Measurements from ENCODE around the gene EMC8. TPM values are rescaled to one million over a fixed set of nuclear protein-coding genes. Genes with fewer than 3 reads are reported as not detected.

Gene EMC8
- total RNA-seq, 2 experiments from 2014 or later, result 24.0 to 27.6 TPM

GRCh38 chr16:85752511-85753420 is 46.6 kb downstream of the EMC8 start:
- CTCF ChIA-PET, result interaction anchor here (1.1 kb wide), 1 partner anchor 8 kb away, joined by 5 read pairs; no protein-coding TSS in a partner anchor
- peaks cover 33% of the 10 kb centered on the region for H3K27me3 Mint-ChIP-seq
- H3K27ac Mint-ChIP-seq, result no peak overlapping the region
- POLR2A ChIA-PET, result no interaction called here
- no peak for DNase-seq
- peaks cover 8% of the 10 kb centered on the region for H3K4me1 Mint-ChIP-seq
- H3K4me3 Mint-ChIP-seq, result no peak overlapping the region
- H3K36me3 Mint-ChIP-seq (ENCODE audit: low read depth), result no peaks in the 10 kb centered on the region
- H3K9me3 Mint-ChIP-seq, result no peaks in the 10 kb centered on the region

DNA sequence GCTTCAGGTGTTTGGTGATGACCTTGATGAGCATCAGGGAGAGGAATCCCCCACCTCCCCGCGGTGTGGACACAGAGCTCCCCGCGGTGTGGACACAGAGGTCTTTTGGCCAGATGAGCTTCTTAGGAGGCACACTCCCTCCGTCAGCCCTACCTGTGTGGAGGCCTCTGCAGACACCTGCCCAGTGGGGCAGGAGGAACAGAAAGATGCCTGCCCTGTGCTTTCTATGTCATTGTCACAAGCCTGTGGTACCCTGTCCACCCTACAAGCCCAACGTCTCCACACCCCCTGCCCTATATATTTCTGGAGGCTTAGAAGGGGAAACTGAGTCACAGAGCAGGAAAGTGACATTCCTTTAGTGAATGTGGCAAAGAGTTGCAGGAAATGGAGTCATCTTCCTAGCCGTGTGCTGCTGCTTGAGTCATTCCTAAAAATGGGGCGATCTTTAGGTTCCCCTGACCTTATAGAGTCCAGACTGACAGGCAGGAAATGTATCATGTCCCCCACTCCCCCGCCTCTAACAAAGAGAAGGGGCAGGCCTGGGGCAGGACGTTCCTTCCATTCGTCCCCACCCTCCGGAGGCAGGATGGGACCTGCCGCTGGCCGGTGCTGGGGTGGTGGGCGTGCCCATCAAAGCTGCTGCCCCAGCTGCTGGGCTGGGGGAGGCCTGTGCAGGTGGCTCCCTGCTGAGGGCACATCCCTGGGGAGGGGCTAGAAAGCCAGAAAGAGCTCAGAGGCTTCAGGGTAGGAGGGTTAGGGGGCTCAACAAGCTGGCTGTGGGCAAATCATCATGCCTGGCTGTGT is 47.4 kb downstream of the EMC8 start:
- Mint-ChIP-seq H3K9me3 (no peaks in the 10 kb centered on the region), H3K4me3 (no peak overlapping the region), H3K27me3 (peaks cover 30% of the 10 kb centered on the region), H3K4me1 (peaks cover 7% of the 10 kb centered on the region), H3K36me3 (ENCODE audit: low read depth) (no peaks in the 10 kb centered on the region), H3K27ac (no peak overlapping the region)
- CTCF ChIA-PET, result interaction anchor here (1.1 kb wide), 1 partner anchor 9 kb away, joined by 5 read pairs; no protein-coding TSS in a partner anchor
- POLR2A ChIA-PET, result no interaction called here
- DNase-seq, result no peak

DNA sequence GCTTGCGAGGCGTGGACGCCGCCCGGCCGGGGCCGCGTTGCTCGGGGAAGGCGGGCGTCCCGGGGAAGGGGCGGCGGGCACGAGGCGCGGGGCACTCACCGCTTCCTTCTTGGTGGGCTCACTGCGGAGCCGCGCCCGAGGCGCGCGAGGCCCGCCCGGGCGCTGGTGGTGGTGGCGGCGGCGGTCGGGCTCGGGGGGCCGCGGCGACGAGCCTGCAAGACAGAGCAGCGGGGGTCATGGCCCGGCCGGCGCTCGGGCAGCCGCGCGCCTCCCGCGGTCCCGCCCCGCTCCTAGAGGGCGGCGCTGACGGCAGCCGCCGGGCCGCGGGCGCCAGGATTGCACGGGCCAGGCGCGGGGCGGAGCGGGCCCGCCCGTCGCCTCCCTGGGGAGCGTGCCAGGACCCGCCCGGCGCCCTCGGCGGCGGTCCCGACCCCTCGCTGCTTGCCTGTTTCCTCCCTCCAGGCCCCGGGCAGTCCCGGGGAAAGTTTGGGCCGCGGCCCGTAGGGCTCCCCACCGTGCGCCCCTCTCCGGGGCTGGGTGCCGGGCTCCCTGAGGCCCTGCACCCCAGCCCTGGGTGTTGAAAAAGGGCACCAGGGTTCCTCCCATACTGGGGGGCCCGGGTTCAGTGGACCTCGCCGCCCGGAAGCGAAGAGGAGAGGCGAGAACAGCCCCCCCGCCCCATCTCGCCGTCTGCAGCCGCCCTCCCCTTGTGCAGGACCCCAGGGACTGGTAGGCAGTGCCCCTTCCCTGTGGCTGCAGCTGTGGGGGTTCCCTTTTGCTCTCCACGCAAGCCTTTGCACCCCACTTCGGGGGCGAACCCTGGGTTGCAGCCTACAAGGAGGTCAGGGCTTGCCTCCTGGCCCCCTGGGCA is 48.3 kb downstream of the EMC8 start, which contains the start of gene C16orf74:
Gene C16orf74 (minus strand): TSS at position 270 of the 871 bp plus-strand sequence. CDS start 15,879 bp downstream, outside the sequence.
- no peaks in the 10 kb centered on the region for H3K36me3 Mint-ChIP-seq (ENCODE audit: low read depth)
- H3K27me3 Mint-ChIP-seq, result peaks cover 30% of the 10 kb centered on the region
- CTCF ChIA-PET, result interaction anchor here (1.1 kb wide), 1 partner anchor 68 kb away, joined by 3 read pairs; no protein-coding TSS in a partner anchor
- H3K4me3 Mint-ChIP-seq, result peak within 1 kb of the TSS; percentile 53
- no peaks in the 10 kb centered on the region for H3K9me3 Mint-ChIP-seq
- DNase-seq, result no peak
- POLR2A ChIA-PET, result no interaction called here
- no peak within 1 kb of the TSS for H3K27ac Mint-ChIP-seq
- H3K4me1 Mint-ChIP-seq, result peaks cover 8% of the 10 kb centered on the region

GRCh38 chr16:85750146-85750826 is 49.1 kb downstream of the EMC8 start:
- ChIA-PET POLR2A (no interaction called here), CTCF (interaction anchor here (1.1 kb wide), 1 partner anchor 69 kb away, joined by 3 read pairs; no protein-coding TSS in a partner anchor)
- Mint-ChIP-seq H3K36me3 (ENCODE audit: low read depth) (no peaks in the 10 kb centered on the region), H3K27ac (no peak overlapping the region), H3K27me3 (peaks cover 30% of the 10 kb centered on the region), H3K4me3 (peak overlapping the region; percentile 53), H3K4me1 (peaks cover 8% of the 10 kb centered on the region), H3K9me3 (no peaks in the 10 kb centered on the region)
- no peak for DNase-seq

DNA sequence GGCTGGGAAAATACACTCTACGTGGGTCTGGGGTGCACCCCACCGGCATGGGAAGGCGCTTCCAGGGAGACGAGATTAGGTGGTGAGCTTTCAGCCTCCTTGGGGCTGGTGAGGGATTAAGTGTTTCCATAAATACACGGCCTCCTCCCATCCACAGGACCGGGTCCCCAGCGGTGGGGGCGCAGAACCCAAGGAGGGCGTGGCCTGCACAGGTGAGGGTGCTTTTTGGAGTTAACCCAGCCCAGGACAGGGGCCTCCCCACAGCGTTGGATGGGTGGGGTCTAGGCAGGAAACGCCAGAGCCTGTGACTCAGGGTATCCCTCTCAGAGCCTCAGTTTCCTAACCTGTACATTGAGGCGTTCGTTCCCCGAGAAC is 49.6 kb downstream of the EMC8 start:
- peaks cover 32% of the 10 kb centered on the region for H3K27me3 Mint-ChIP-seq
- ChIA-PET POLR2A (no interaction called here), CTCF (interaction anchor here (1.1 kb wide), 1 partner anchor 70 kb away, joined by 3 read pairs; no protein-coding TSS in a partner anchor)
- H3K27ac Mint-ChIP-seq, result no peak overlapping the region
- no peak for DNase-seq
- no peaks in the 10 kb centered on the region for H3K9me3 Mint-ChIP-seq
- H3K4me3 Mint-ChIP-seq, result peak overlapping the region; percentile 53
- no peaks in the 10 kb centered on the region for H3K36me3 Mint-ChIP-seq (ENCODE audit: low read depth)
- H3K4me1 Mint-ChIP-seq, result peaks cover 8% of the 10 kb centered on the region

DNA sequence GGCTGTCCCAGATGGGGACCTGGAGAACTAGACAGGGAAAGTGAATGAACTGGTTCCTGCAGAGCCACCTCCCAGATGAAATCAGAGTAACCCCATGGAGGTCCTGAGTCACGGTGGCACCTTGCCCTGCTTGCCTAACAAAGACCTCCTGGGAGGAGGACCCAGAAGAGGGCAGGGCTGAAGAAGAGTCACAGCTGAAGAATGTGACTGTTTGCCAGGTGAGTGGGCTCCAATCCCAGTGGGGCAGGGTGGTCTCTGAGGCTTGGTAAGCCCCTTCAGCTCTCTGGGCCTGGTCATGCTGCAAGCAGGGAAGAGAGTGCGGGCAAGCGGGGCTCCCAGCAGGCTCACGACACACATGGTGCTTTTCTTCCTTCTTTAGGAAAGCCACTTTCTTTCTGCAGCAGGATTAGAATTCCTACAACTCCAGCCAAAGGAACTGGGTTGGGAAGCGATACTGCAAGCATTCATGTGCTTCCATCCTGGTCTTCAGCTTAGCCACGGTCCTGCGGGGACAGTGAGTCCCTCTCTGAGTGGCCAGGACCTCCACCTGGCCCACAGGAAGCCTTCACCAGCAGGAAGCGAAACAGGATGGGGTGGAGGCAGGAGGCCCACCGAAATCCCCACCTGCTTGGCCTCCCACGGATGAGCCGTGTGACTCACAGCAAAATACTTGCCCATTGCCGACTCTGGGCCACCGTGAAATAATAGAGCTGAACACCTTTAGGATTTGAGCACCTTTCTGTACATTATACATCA is 52.7 kb downstream of the EMC8 start:
- H3K36me3 Mint-ChIP-seq (ENCODE audit: low read depth), result no peaks in the 10 kb centered on the region
- CTCF ChIA-PET, result no interaction called here
- POLR2A ChIA-PET, result no interaction called here

DNA sequence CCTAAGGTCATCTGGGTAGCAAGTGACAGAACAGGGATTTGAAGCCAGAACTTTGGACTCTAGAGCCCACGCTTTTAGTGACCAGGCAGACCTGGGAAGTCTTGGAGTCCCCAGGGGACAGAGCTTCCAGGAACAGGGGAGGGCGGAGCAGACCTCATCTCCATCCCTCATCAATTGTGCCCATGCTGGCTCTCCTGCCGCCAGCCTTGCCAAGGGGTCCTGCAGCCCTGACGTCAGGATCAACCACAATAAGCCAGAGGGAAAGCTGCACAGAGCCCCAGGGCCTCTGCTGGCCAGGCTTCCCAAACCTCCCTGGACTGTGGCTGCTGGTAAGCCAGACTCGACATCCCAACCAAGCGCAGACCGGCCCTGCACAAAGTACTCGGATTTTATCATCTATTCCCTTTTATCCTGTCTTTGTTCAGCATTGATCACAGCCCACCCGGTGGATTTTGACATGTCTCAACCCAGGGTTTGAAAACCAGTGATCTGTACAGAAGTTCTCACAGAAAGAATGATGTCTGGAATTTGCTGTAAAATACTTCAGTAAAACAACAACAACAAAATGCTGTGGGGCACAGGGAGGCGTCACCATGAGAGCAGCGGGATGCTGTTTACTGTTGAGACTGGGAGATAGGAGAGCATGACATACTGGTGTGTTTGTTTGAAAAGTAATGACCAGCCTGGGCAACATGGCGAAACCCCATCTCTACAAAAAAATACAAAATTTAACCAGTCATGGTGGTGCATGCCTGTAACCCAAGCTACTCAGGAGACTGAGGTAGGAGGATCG is 60.2 kb downstream of the EMC8 start:
- no peak overlapping the region for H3K27ac Mint-ChIP-seq

More for the DNA sequence above, 52.7 kb downstream of the EMC8 start:
- DNase-seq, result no peak
- Mint-ChIP-seq H3K27me3 (peaks cover 21% of the 10 kb centered on the region), H3K27ac (no peak overlapping the region), H3K9me3 (no peaks in the 10 kb centered on the region), H3K4me3 (no peak overlapping the region), H3K4me1 (peaks cover 8% of the 10 kb centered on the region)

DNA sequence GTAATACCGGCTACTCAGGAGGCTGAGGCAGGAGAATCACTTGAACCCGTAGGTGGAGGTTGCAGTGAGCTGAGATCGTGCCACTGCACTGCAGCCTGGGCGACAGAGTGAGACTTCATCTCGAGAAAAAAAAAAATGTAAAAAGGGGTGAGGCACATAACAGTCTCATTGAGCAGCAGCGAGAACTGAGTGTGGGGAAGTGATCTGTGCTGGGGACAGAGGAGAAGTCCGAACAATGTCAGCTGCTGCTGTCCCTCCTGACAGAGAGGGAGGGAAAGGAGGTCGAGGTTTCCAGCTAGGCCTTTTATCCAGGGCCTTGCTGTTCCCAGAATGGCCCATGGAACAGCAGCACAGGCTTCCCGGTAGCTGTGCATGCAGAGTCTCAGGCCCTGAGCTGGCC is 62.4 kb downstream of the EMC8 start:
- Mint-ChIP-seq H3K9me3 (no peaks in the 10 kb centered on the region), H3K27me3 (no peaks in the 10 kb centered on the region), H3K36me3 (ENCODE audit: low read depth) (no peaks in the 10 kb centered on the region), H3K27ac (no peak overlapping the region), H3K4me3 (no peak overlapping the region), H3K4me1 (peaks cover 31% of the 10 kb centered on the region)
- ChIA-PET POLR2A (no interaction called here), CTCF (interaction anchor here (0.6 kb wide), 2 partner anchors 12 to 35 kb away, joined by 3 read pairs; no protein-coding TSS in a partner anchor)
- DNase-seq, result no peak

More for the DNA sequence above, 60.2 kb downstream of the EMC8 start:
- Mint-ChIP-seq H3K27me3 (no peaks in the 10 kb centered on the region), H3K9me3 (no peaks in the 10 kb centered on the region), H3K36me3 (ENCODE audit: low read depth) (no peaks in the 10 kb centered on the region), H3K4me1 (peaks cover 21% of the 10 kb centered on the region), H3K4me3 (no peak overlapping the region)
- no peak for DNase-seq
- ChIA-PET POLR2A (no interaction called here), CTCF (no interaction called here)

- Mint-ChIP-seq H3K4me1 (peaks cover 31% of the 10 kb centered on the region), H3K36me3 (ENCODE audit: low read depth) (no peaks in the 10 kb centered on the region), H3K4me3 (peak overlapping the region; percentile 44), H3K9me3 (no peaks in the 10 kb centered on the region), H3K27me3 (no peaks in the 10 kb centered on the region), H3K27ac (peak overlapping the region; percentile 85)
- ChIA-PET CTCF (no interaction called here), POLR2A (no interaction called here)
- DNase-seq, result no peak
Observed at GRCh38 chr16:85735946-85736345, 63.4 kb downstream of the EMC8 start.

DNA sequence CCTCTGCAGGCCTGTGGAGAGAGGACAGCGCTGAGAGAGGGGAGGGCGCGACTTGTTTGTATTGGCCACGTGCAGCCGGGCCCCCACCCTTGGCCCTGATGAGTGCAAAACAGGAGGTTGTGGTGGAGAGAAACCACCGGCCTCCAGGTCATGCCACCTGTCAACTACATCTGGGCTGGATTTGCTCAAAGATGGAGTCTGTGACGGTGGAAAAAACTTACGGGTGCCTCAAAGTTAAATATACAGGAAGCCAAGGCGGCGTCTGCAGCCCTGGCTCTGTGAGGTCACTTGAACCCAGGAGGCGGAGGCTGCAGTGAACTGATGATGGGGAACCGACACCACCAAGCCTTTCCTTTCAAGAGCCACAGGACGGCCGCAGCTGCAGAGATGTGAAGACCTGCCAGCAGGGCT is 64.1 kb downstream of the EMC8 start:
- Mint-ChIP-seq H3K36me3 (ENCODE audit: low read depth) (no peaks in the 10 kb centered on the region), H3K4me1 (peaks cover 31% of the 10 kb centered on the region), H3K27me3 (no peaks in the 10 kb centered on the region), H3K4me3 (peak overlapping the region; percentile 44), H3K27ac (peak overlapping the region; percentile 85), H3K9me3 (no peaks in the 10 kb centered on the region)
- ChIA-PET CTCF (interaction anchor here (0.6 kb wide), 2 partner anchors 102 to 499 kb away, joined by 3 to 4 read pairs; no protein-coding TSS in a partner anchor), POLR2A (no interaction called here)
- peak; percentile 80 for DNase-seq
